Sigmoid colon (tissue), 7 donors: ENCODE data around the gene OPA3. TPM values are rescaled to one million over a fixed set of nuclear protein-coding genes. Genes with fewer than 3 reads are reported as not detected.
A peak's percentile ranks its signal among the peaks of the same experiment; 100 is the strongest.

Experiments
- DNase-seq: peaks from one replicate; pipeline ENCODE4 v3.0.0-alpha.2; 2019
- H3K27ac ChIP-seq, 4 donors: fragments of 200-600 bp; sonication (generic); one replicate each; pipeline ENCODE4 v1.5.1; 2016 to 2019; ENCODE audit warnings: mild to moderate bottlenecking in 1 of 4
- H3K27me3 ChIP-seq, 3 donors: fragments of 200-600 bp; sonication (generic); one replicate each; pipeline ENCODE4 v1.5.1; 2019; ENCODE audit warnings: mild to moderate bottlenecking in 1 of 3
- H3K36me3 ChIP-seq, 4 donors: fragments of 200-600 bp; sonication (generic); one replicate each; pipeline ENCODE4 v1.5.1; 2016 to 2019
- H3K4me1 ChIP-seq, 4 donors: fragments of 200-600 bp; sonication (generic); one replicate each; pipeline ENCODE4 v1.5.1; 2017 to 2019
- H3K4me3 ChIP-seq, 4 donors: fragments of 200-600 bp; sonication (generic); one replicate each; pipeline ENCODE4 v1.5.1; 2017 to 2019; ENCODE audit warnings: mild to moderate bottlenecking in 2 of 4, moderate library complexity in 1 of 4
- H3K9me3 ChIP-seq, 4 donors: fragments of 200-600 bp in 3 of 4; sonication (generic) in 3 of 4; one replicate each; pipeline versions ENCODE4 v1.5.1 to v1.6.1; 2013 to 2019
- CTCF ChIP-seq, 4 experiments: fragments of 450-650 bp in 3 of 4; fragments of 200-600 bp in 1 of 4; IDR thresholded peaks; one replicate each; pipeline ENCODE4 v1.5.1; 2016 to 2019; ENCODE audit warnings: antibody characterized with exemption in 4 of 4, mild to moderate bottlenecking in 3 of 4, moderate library complexity in 2 of 4
- EP300 ChIP-seq, 4 donors: sonication (generic); formaldehyde crosslinking; IDR thresholded peaks; one replicate each; pipeline ENCODE4 v1.6.1; 2017; ENCODE audit warnings: antibody characterized with exemption in 4 of 4
- POLR2A ChIP-seq, 2 donors: fragments of 450-650 bp; IDR thresholded peaks; one replicate each; pipeline ENCODE4 v1.6.1; 2016; ENCODE audit warnings: antibody characterized with exemption in 2 of 2, mild to moderate bottlenecking in 2 of 2, moderate library complexity in 2 of 2
- POLR2AphosphoS5 ChIP-seq, 4 donors: sonication (generic); formaldehyde crosslinking; IDR thresholded peaks; one replicate each; pipeline ENCODE4 v1.6.1; 2017; ENCODE audit warnings: antibody characterized with exemption in 4 of 4
- WGBS, 2 donors: extraction: QIAGEN DNeasy Blood & Tissue Kit; methylation state at CpG; one replicate each; pipeline ENCODE4 v1.1.7; 2013; 5-methylcytosine and 5-hydroxymethylcytosine counted together
- intact Hi-C: fragments of 100-400 bp; cut with DNase I; formaldehyde crosslinking; loops from one replicate; pipeline ENCODE4 v1.15.1; 2023
- polyA plus RNA-seq, 3 donors: library from polyadenylated mRNA; stranded (reverse); fragments of 200-250 nt; gene quantifications; one replicate each; pipeline ENCODE4 v1.2.3, GENCODE V29; 2013
- total RNA-seq, 4 donors: library from RNA; depleted of rRNA; stranded (reverse); fragments of >200 nt; gene quantifications; one replicate each; pipeline ENCODE4 v1.1.0, GENCODE V29; 2016
- donor health status: healthy with polysubstance abuse.
- donor health status: Bipolar disorder and iron deficiency.
- donor health status: healthy.

Gene OPA3
- total and polyA plus RNA-seq, 7 donors, result 3.0 to 11.3 (median 7.2) TPM

- 12 to 17% methylated on average over 28 of the region's 28 CpGs for WGBS, 2 donors
- Histone ChIP-seq H3K4me1 (peaks cover 0 to 10% (median 9%) of the 10 kb centered on the region in 4 donors), H3K27ac (peak overlapping the region in 1 of 4 donors; percentile 41), H3K27me3 (peaks cover 3 to 25% (median 14%) of the 10 kb centered on the region in 3 donors), H3K4me3 (peak overlapping the region in 3 of 4 donors; percentile 20 to 32 (median 29)), H3K9me3 (no peaks in the 10 kb centered on the region), H3K36me3 (peaks cover 0 to 25% (median 0%) of the 10 kb centered on the region in 4 donors)
- peak; percentile 87 for DNase-seq
- intact Hi-C loops, result loop anchor here (1.0 kb wide), 1 partner anchor 36 kb away; no protein-coding TSS in a partner anchor
- TF ChIP-seq POLR2AphosphoS5 (IDR thresholded peaks at IDR 0.05) (peak in 3 of 4 donors; percentile 25 to 51 (median 38)), CTCF (IDR thresholded peaks at IDR 0.05) (peak; percentile 72 to 90 (median 88)), EP300 (IDR thresholded peaks at IDR 0.05) (no peak)
Observed at GRCh38 chr19:45607071-45608029, 22.7 kb upstream of the OPA3 start.

GRCh38 chr19:45601524-45602374 is 17.1 kb upstream of the OPA3 start, which contains the start of gene GPR4:
Gene GPR4 (minus strand): TSS chr19:45602212. CDS start chr19:45591866, 10,346 bp downstream.
- no peak for DNase-seq
- intact Hi-C loops, result no loop called here
- TF ChIP-seq POLR2A (IDR thresholded peaks at IDR 0.05) (no peak), POLR2AphosphoS5 (IDR thresholded peaks at IDR 0.05) (peak in 1 of 4 donors; percentile 21)

DNA sequence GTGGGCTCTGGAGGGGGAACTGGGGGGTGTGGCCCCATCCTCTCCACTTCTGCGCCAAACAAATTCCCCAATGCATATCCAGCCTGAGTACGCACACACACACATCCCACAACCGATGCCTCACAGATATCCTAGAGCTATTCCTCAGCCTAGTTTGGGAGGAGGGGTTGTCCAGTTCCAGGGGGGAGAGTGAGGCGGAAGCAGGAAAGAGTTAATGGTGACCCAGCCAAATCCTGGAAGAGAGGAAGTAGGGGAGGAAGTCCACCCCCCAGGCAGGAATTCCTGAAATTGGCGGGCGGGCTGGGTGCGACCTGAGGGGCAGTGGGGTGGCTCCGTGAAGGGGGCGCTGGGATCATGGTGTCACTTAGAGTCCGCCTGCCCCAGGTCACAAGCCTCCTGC is 16.5 kb upstream of the OPA3 start:
- DNase-seq, result no peak
- Histone ChIP-seq H3K27me3 (peaks cover 15 to 87% (median 70%) of the 10 kb centered on the region in 3 donors), H3K27ac (peak overlapping the region in 3 of 4 donors; percentile 1 to 56 (median 17)), H3K4me3 (peak overlapping the region in 2 of 4 donors; percentile 26 to 32), H3K9me3 (no peaks in the 10 kb centered on the region), H3K36me3 (no peaks in the 10 kb centered on the region), H3K4me1 (peaks cover 0 to 10% (median 3%) of the 10 kb centered on the region in 4 donors)
- 20 to 28% methylated on average over 10 of the region's 10 CpGs for WGBS, 2 donors
- intact Hi-C loops, result no loop called here
- TF ChIP-seq POLR2AphosphoS5 (IDR thresholded peaks at IDR 0.05) (no peak), POLR2A (IDR thresholded peaks at IDR 0.05) (no peak), CTCF (IDR thresholded peaks at IDR 0.05) (no peak), EP300 (IDR thresholded peaks at IDR 0.05) (no peak)

More at GRCh38 chr19:45601524-45602374, 17.1 kb upstream of the OPA3 start, which contains the start of gene GPR4:
- peaks cover 15 to 81% (median 69%) of the 10 kb centered on the region in 3 donors for H3K27me3 ChIP-seq
- H3K27ac ChIP-seq, result peak within 1 kb of the TSS in 3 of 4 donors; percentile 4 to 56 (median 17)
- H3K4me1 ChIP-seq, result peaks cover 0 to 10% (median 3%) of the 10 kb centered on the region in 4 donors
- WGBS, 2 donors, result 5 to 7% methylated on average over 52 of the region's 52 CpGs
- peak within 1 kb of the TSS; percentile 5 to 32 (median 28) for H3K4me3 ChIP-seq
- H3K9me3 ChIP-seq, result no peaks in the 10 kb centered on the region
- H3K36me3 ChIP-seq, result no peaks in the 10 kb centered on the region

- H3K36me3 ChIP-seq, result no peaks in the 10 kb centered on the region
- intact Hi-C loops, result no loop called here
- whole genome bisulfite sequencing, 2 donors, result 49 to 51% methylated on average over 5 of the region's 5 CpGs
- peak overlapping the region in 2 of 4 donors; percentile 1 to 56 for H3K27ac ChIP-seq
- DNase-seq, result no peak
- TF ChIP-seq POLR2A (IDR thresholded peaks at IDR 0.05), result no peak
- no peak for TF ChIP-seq EP300 (IDR thresholded peaks at IDR 0.05)
- no peak for TF ChIP-seq CTCF (IDR thresholded peaks at IDR 0.05)
- TF ChIP-seq POLR2AphosphoS5 (IDR thresholded peaks at IDR 0.05), result no peak
- H3K4me3 ChIP-seq, result no peak overlapping the region
- no peaks in the 10 kb centered on the region for H3K9me3 ChIP-seq
- H3K4me1 ChIP-seq, result peaks cover 0 to 10% (median 3%) of the 10 kb centered on the region in 4 donors
- H3K27me3 ChIP-seq, result peaks cover 15 to 94% (median 70%) of the 10 kb centered on the region in 3 donors
Observed at GRCh38 chr19:45600340-45600885, 15.8 kb upstream of the OPA3 start.
